ENCODE measurements around the gene PI4KA.
"Not testable (repeated sequence)": the region's sequence is repeated elsewhere in the genome, so short reads cannot be mapped to it uniquely, and the experiment has no call there.

PI4KA gene

GRCh38 chr22:20724676-20725454 lies 133.7 kb downstream of the PI4KA start:
- DNase-seq (ENCODE audit: low read depth) = no peak

GRCh38 chr22:20721409-20722218 lies 137.0 kb downstream of the PI4KA start:
- DNase-seq (ENCODE audit: low read depth) = no peak

- DNase-seq (ENCODE audit: low read depth) = no peak
Observed at GRCh38 chr22:20720692-20721408, 137.8 kb downstream of the PI4KA start.

GRCh38 chr22:20718727-20719126 lies 139.9 kb downstream of the PI4KA start:
- not testable (repeated sequence) for DNase-seq (ENCODE audit: low read depth)

- DNase-seq (ENCODE audit: low read depth) = not testable (repeated sequence)
Observed at GRCh38 chr22:20717981-20718380, 140.6 kb downstream of the PI4KA start.

- DNase-seq (ENCODE audit: low read depth) = not testable (repeated sequence)
Observed at GRCh38 chr22:20717213-20717866, 141.3 kb downstream of the PI4KA start.

GRCh38 chr22:20713116-20713515 lies 145.5 kb downstream of the PI4KA start:
- DNase-seq (ENCODE audit: low read depth) = not testable (repeated sequence)

GRCh38 chr22:20709966-20710365 lies 148.6 kb downstream of the PI4KA start:
- DNase-seq (ENCODE audit: low read depth) = not testable (repeated sequence)

- not testable (repeated sequence) for DNase-seq (ENCODE audit: low read depth)
Observed at GRCh38 chr22:20707549-20708118, 151.0 kb downstream of the PI4KA start.

GRCh38 chr22:20703816-20704609 lies 154.6 kb downstream of the PI4KA start:
- not testable (repeated sequence) for DNase-seq (ENCODE audit: low read depth)

GRCh38 chr22:20703414-20703806 lies 155.2 kb downstream of the PI4KA start:
- DNase-seq (ENCODE audit: low read depth) = not testable (repeated sequence)

GRCh38 chr22:20702546-20703413 lies 155.8 kb downstream of the PI4KA start:
- DNase-seq (ENCODE audit: low read depth) = peak; percentile 93

- not testable (repeated sequence) for DNase-seq (ENCODE audit: low read depth)
Observed at GRCh38 chr22:20702175-20702545, 156.5 kb downstream of the PI4KA start.

- not testable (repeated sequence) for DNase-seq (ENCODE audit: low read depth)
Observed at GRCh38 chr22:20701680-20702136, 156.9 kb downstream of the PI4KA start.

GRCh38 chr22:20700347-20700746 lies 158.3 kb downstream of the PI4KA start:
- not testable (repeated sequence) for DNase-seq (ENCODE audit: low read depth)

- DNase-seq (ENCODE audit: low read depth) = not testable (repeated sequence)
Observed at GRCh38 chr22:20699856-20700255, 158.8 kb downstream of the PI4KA start.

GRCh38 chr22:20697481-20698113 lies 161.0 kb downstream of the PI4KA start:
- DNase-seq (ENCODE audit: low read depth) = not testable (repeated sequence)

GRCh38 chr22:20696056-20696455 lies 162.6 kb downstream of the PI4KA start:
- not testable (repeated sequence) for DNase-seq (ENCODE audit: low read depth)

- DNase-seq (ENCODE audit: low read depth) = not testable (repeated sequence)
Observed at GRCh38 chr22:20695205-20695604, 163.4 kb downstream of the PI4KA start.
